Measurements from ENCODE around the gene FICD.

GRCh38 chr12:108530161-108530560 is 15.1 kb downstream of the FICD start:
- no peak for TF ChIP-seq CTCF (IDR thresholded peaks at IDR 0.05; ENCODE audit: poor library complexity, severe bottlenecking)
- no peak for TF ChIP-seq EZH2 (IDR thresholded peaks at IDR 0.05; ENCODE audit: borderline replicate concordance, insufficient read depth, low read length, poor library complexity, severe bottlenecking)

Data from neural cell (in vitro differentiated cells).